HUES64 (cell line): ENCODE measurements around the gene KLHDC4.

ENCODE experiments used
- H3K27ac ChIP-seq: 2 replicates; pipeline ENCODE4 v1.7.0; 2013; ENCODE audit warnings: low read depth, low read length, inconsistent platforms
- H3K27me3 ChIP-seq: 2 replicates; pipeline ENCODE4 v1.6.1; 2013; ENCODE audit warnings: mild to moderate bottlenecking, low read length; ENCODE audit not compliant: insufficient read depth
- H3K36me3 ChIP-seq: 2 replicates; pipeline ENCODE4 v1.6.1; 2013; ENCODE audit warnings: mild to moderate bottlenecking, low read length; ENCODE audit not compliant: insufficient read depth
- H3K4me1 ChIP-seq: 2 replicates; pipeline ENCODE4 v1.6.1; 2013; ENCODE audit warnings: mild to moderate bottlenecking, low read length, moderate library complexity; ENCODE audit not compliant: insufficient read depth
- H3K4me3 ChIP-seq: 2 replicates; pipeline ENCODE4 v1.5.1; 2013; ENCODE audit warnings: mild to moderate bottlenecking, low read length, moderate library complexity
- H3K9ac ChIP-seq: 2 replicates; pipeline ENCODE4 v1.6.1; 2013; ENCODE audit warnings: mild to moderate bottlenecking, low read depth, low read length
- H3K9me3 ChIP-seq: 2 replicates; pipeline ENCODE4 v1.6.1; 2013; ENCODE audit warnings: low read depth, low read length; ENCODE audit not compliant: insufficient read depth
- WGBS: fragments of 150-250, 120-280 bp; methylation state at CpG from one replicate; pipeline ENCODE4 v1.1.7; 2013; ENCODE audit warnings: missing lambda C conversion rate; 5-methylcytosine and 5-hydroxymethylcytosine counted together

Gene KLHDC4

DNA sequence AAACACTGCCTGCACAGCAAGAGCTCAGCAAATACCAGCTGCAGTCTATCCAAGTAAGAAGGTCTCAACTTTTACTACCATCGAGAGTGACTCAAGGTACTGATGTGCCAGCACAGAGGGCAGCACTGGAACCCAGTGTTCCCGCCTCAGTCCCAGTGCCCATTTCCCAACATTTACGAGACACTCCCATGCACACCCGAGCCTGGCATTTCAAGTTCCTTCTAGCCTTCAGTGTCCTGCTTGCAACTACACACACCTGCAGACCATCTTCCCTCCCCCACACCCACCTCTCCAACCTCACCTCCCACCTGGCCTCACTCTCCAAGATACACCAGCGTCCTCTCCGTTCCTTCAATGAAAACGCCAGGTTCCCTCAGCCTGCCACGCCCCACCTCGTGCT is 3.2 kb downstream of the KLHDC4 start:
- no peaks in the 10 kb centered on the region; the same call in 1 of the 2 replicates for H3K4me1 ChIP-seq

DNA sequence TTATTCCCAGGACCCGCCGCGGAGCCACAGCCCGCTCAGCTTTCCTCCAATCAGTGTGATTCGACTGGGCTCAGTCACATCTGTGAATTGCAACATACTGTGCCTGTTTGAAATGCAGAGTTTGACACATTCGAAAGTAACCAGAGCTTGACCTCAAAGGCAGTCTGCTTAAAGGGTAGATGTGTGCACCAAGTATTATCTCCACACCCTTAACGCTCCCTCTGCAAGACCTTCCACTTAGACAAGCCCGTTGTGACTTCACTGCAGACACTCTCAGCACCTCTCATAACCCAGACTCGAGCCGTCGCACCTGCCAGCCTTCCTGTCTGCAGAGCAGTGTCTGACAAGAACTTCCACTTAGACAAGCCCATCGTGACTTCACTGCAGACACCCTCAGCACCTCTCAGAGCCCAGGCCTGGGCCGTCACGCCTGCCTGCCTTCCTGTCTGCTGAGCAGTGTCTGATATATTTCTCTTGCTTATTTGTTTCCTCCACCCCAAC is 3.7 kb downstream of the KLHDC4 start:
- 91% methylated on average over 14 of the region's 14 CpGs for WGBS
- no peak overlapping the region for H3K4me3 ChIP-seq
- peaks cover 56% of the 10 kb centered on the region for H3K36me3 ChIP-seq

More for the DNA sequence above, 3.2 kb downstream of the KLHDC4 start:
- 93% methylated on average over 9 of the region's 9 CpGs for WGBS
- Histone ChIP-seq H3K27me3 (no peaks in the 10 kb centered on the region), H3K9ac (no peak overlapping the region), H3K27ac (no peak overlapping the region), H3K9me3 (no peaks in the 10 kb centered on the region), H3K4me3 (no peak overlapping the region), H3K36me3 (peaks cover 51% of the 10 kb centered on the region)

DNA sequence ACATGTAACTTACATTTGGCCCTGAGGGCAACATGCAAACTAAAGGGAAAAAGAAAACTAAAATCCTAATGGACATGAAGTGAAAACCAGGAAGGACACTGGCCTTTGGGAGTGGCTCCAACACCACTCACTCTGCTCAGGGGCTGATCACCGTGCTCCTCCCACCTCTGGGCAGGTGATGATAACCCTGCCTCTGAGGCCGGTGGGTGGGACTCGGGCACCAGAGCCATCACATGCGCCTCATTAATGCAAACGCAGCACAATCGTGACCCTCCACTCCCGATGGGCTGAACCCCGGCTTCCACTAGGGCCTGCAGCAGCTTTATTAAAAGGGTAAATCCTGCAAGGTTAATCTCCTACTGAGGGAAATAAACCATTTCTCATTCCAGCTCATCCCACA is 4.7 kb downstream of the KLHDC4 start:
- H3K4me1 ChIP-seq: no peaks in the 10 kb centered on the region; the same call in 1 of the 2 replicates
- H3K9me3 ChIP-seq: no peaks in the 10 kb centered on the region
- 94% methylated on average over 8 of the region's 8 CpGs for WGBS
- peaks cover 67% of the 10 kb centered on the region for H3K36me3 ChIP-seq
- no peak overlapping the region for H3K4me3 ChIP-seq
- H3K27me3 ChIP-seq: no peaks in the 10 kb centered on the region
- no peak overlapping the region for H3K9ac ChIP-seq
- no peak overlapping the region for H3K27ac ChIP-seq

More for the DNA sequence above, 3.7 kb downstream of the KLHDC4 start:
- Histone ChIP-seq H3K4me1 (no peaks in the 10 kb centered on the region; the same call in 1 of the 2 replicates), H3K27ac (no peak overlapping the region), H3K27me3 (no peaks in the 10 kb centered on the region), H3K9me3 (no peaks in the 10 kb centered on the region), H3K9ac (no peak overlapping the region)

DNA sequence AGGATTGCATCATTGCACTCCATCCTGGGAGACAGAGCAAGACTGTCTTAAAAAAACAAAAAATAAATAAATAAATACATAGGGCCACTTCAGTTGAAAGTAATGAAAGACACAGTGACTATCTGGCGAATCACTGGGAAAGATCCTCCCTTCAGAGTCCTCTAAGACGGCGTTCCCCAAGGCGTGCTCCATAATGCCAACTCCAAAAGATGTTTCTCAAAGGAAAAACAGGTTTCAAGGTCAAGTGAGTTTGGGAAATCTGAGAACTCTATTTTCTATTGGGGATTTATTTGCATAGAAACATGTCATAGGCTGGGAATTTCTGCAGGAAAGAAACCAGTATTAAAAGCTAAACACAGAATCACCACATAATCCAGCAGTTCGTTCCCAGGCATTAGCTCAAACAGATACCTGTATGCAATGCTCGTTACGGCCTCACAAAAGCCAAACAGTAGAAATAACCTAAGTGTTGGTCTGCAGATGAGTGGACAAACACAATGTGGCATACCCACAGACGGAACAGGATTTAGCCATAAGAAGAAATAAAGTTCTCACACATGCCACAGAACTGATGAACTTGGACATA is 7.9 kb downstream of the KLHDC4 start:
- Histone ChIP-seq H3K36me3 (peaks cover 86% of the 10 kb centered on the region), H3K9ac (no peak overlapping the region), H3K27ac (no peak overlapping the region), H3K4me1 (no peaks in the 10 kb centered on the region), H3K27me3 (no peaks in the 10 kb centered on the region), H3K4me3 (no peak overlapping the region), H3K9me3 (no peaks in the 10 kb centered on the region)
- WGBS: 96% methylated on average over 8 of the region's 8 CpGs

DNA sequence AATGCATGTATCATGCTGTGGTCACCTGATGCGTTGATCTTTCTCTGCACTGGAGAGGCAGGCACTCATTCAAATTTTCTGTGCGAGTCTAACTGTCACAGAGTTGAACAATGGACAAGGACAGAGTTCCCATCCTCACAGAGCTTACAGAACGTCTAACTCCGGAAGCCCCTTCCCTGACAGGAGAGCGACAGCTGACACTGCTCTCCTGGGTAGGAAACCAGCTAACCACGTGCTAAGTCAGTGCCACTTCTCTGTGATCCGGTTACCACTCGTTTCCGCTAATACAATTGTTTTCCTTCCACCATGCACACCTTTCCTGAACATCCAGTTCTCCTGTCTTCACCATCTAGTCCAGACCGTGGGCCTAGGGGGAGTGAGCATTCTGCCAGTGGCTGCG is 11.3 kb downstream of the KLHDC4 start:
- Histone ChIP-seq H3K9me3 (no peaks in the 10 kb centered on the region), H3K4me1 (no peaks in the 10 kb centered on the region), H3K27ac (no peak overlapping the region), H3K9ac (no peak overlapping the region), H3K36me3 (peaks cover 82% of the 10 kb centered on the region), H3K4me3 (no peak overlapping the region), H3K27me3 (no peaks in the 10 kb centered on the region)
- WGBS: 97% methylated on average over 11 of the region's 11 CpGs

DNA sequence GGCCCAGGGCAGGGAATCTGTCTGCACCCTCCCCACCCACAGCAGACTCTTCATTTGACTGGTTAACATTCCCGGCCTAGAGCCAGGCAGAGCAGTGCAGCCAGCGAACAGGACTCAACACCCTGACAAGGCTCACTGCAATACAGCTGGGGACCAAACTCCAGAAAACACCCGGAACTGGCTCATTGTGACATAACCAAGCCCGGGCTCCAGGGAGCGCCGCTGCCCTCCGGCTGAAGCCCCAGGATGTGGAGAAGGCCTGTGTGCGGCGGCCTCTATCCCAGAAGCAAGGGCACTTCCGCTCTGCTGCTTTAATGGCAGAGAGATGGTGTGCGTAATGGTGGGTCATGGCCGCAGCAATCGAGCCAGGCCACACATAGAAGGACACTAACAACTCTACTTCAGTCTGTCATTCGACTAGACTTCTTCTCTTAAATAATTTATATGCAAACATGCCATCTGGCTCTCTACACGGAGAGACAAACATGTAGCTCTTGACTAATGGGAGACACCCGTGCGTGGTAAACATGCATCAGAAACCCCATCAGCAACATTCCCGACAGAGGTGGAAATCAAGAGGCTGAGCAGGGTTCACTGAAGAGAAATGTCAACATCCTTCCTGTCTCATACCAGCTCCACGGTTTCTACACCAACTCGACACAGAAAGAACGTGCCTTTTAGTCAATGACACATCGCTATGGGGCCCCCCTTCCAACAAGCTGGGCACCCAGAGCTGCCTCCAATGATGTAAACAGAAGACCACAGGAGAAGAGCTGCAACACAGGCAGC is 18.0 kb downstream of the KLHDC4 start:
- no peaks in the 10 kb centered on the region for H3K27me3 ChIP-seq
- peaks cover 78% of the 10 kb centered on the region for H3K36me3 ChIP-seq
- H3K4me1 ChIP-seq: no peaks in the 10 kb centered on the region
- no peak overlapping the region for H3K4me3 ChIP-seq
- H3K27ac ChIP-seq: no peak overlapping the region
- 92% methylated on average over 22 of the region's 22 CpGs for WGBS
- no peak overlapping the region for H3K9ac ChIP-seq
- H3K9me3 ChIP-seq: no peaks in the 10 kb centered on the region

DNA sequence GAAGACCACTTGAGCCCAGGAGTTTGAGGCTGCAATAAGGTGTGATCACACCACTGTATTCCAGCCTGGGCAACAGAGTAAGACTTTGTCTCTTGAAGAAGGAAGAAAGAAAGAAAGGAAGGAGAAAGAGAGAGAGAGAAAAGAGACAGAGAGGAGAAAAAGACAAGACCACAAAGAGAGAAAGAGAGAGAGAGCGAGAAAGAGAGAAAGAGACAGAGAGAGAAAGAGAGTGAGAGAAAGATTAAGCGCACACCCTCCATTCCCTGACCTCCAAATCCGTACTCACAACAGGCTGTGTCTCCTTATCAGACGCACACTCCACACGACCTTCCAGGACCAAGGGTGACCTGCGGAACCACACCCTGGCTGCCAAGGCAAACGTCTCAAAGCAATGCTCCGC is 19.6 kb downstream of the KLHDC4 start:
- Histone ChIP-seq H3K4me1 (no peaks in the 10 kb centered on the region), H3K9me3 (no peaks in the 10 kb centered on the region), H3K4me3 (no peak overlapping the region), H3K27ac (no peak overlapping the region), H3K9ac (no peak overlapping the region), H3K36me3 (peaks cover 84% of the 10 kb centered on the region), H3K27me3 (no peaks in the 10 kb centered on the region)
- 95% methylated on average over 8 of the region's 8 CpGs for WGBS

DNA sequence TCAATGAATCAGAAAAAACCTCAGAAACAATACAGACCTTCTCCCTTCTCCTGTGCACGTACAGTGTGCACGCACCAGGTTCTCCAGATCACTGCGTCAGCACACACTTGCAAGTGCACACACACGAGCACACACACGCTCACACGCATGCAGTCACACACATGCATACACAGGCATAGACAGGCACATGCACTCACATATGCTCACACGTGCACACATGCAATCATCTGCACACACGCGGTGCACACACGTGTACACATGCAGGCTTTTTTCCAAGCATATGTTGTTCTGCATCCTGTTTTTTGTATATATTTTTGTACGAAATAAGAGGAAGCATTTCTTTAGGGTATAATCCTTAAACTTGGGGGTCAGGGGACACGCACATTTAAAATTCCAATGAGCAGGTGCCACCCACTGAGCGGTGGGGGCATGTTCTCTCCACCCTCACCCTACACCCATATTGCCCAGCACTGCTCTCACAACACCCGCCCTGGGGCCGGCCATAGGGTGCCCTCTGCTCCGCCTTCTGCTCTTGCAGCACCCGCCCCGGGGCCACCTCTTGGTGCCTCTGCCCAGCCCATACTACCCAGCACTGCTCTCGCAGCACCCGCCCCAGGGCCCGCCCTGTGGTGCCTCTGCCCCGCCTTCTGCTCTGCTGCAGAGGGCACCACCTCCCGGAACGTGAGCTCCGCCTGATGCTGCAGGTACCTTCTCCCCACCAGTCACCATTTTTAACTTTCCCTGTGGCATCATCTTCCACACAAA is 20.9 kb downstream of the KLHDC4 start:
- Histone ChIP-seq H3K4me1 (no peaks in the 10 kb centered on the region), H3K27me3 (no peaks in the 10 kb centered on the region), H3K4me3 (no peak overlapping the region), H3K9ac (no peak overlapping the region), H3K27ac (no peak overlapping the region), H3K9me3 (no peaks in the 10 kb centered on the region), H3K36me3 (peaks cover 85% of the 10 kb centered on the region)
- WGBS: 94% methylated on average over 25 of the region's 25 CpGs

DNA sequence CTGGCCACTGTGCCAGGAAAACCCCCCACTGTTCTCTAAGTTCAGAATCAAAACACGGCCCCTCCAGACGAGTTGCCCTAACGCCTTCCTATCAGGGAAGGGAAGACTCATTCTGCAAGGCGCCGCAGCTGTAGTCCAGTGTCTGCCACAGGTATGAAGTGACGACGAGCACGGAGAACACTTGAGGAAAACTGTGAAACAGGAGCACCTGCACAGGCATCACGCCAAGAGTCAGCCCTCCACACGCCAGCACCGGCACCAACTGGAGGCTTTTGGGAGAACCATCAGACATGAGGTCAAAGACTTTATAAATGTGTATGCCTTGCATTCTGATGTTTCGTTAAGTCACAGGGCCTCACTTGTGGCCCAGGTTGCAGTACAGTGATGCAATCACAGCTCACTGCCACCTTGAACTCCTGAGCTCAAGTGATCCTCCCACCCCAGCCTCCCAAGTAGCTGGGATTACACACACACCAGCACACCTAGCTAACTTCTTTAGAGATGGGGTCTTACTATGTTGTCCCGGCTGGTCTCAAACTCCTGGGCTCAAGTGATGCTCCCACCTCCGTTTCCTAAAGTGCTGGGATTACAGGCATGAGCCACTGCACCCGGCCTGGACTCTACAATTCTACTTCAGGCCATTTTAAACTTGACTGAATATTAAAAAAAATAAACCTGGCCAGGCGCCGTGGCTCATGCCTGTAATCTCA is 22.9 kb downstream of the KLHDC4 start:
- no peak overlapping the region for H3K9ac ChIP-seq
- H3K36me3 ChIP-seq: peaks cover 68% of the 10 kb centered on the region
- no peaks in the 10 kb centered on the region for H3K4me1 ChIP-seq
- H3K9me3 ChIP-seq: no peaks in the 10 kb centered on the region
- no peak overlapping the region for H3K27ac ChIP-seq
- 93% methylated on average over 17 of the region's 17 CpGs for WGBS
- no peak overlapping the region for H3K4me3 ChIP-seq
- no peaks in the 10 kb centered on the region for H3K27me3 ChIP-seq

DNA sequence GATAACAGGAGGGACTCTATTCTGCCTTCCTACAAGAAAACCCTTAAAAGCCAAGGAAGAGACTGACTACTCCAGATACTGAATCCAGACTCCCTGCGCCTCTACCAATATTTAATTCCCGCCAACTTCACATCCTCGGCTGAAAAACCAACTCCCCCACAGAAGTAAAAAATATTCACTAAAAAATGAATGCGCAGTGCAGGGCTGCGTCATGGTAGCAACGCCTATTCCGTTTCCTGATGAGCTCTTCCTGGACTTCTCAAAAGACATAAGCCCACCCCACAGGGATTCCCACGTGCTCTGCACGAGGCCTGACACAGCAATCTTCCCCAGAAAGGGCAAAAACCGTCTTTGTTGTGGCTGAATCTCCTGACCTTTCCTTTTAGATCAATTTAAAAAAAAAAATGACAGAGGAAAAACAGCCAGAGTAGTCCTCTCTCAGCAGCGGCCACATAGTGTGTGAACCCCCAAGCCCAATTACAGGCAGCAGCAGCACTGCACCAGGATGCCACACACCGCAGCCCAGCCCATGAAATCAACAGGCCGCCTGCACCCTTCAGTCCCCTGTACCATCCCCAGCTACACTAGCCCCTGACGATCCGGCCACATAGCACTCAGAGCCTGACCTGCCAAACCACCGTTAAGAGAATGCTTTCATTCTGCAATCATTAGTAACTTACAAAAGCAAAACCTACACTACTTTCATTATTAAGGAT is 23.9 kb downstream of the KLHDC4 start:
- H3K27ac ChIP-seq: no peak overlapping the region
- WGBS: 96% methylated on average over 16 of the region's 16 CpGs
- no peak overlapping the region for H3K4me3 ChIP-seq
- no peak overlapping the region for H3K9ac ChIP-seq
- no peaks in the 10 kb centered on the region for H3K9me3 ChIP-seq
- no peaks in the 10 kb centered on the region for H3K4me1 ChIP-seq
- H3K27me3 ChIP-seq: no peaks in the 10 kb centered on the region
- peaks cover 60% of the 10 kb centered on the region for H3K36me3 ChIP-seq
